GM19468 (cell line): Measurements from ENCODE around the gene ARHGEF17.

ENCODE experiments used
- ATAC-seq: cut with Tn5 transposase; IDR thresholded peaks from one replicate; pipeline ENCODE4 v1.9.1; 2021; ENCODE audit warnings: mild to moderate bottlenecking, moderate library complexity, moderate number of reproducible peaks; ENCODE audit not compliant: unreplicated experiment; ENCODE audit errors: extremely low read depth

ARHGEF17 gene

DNA sequence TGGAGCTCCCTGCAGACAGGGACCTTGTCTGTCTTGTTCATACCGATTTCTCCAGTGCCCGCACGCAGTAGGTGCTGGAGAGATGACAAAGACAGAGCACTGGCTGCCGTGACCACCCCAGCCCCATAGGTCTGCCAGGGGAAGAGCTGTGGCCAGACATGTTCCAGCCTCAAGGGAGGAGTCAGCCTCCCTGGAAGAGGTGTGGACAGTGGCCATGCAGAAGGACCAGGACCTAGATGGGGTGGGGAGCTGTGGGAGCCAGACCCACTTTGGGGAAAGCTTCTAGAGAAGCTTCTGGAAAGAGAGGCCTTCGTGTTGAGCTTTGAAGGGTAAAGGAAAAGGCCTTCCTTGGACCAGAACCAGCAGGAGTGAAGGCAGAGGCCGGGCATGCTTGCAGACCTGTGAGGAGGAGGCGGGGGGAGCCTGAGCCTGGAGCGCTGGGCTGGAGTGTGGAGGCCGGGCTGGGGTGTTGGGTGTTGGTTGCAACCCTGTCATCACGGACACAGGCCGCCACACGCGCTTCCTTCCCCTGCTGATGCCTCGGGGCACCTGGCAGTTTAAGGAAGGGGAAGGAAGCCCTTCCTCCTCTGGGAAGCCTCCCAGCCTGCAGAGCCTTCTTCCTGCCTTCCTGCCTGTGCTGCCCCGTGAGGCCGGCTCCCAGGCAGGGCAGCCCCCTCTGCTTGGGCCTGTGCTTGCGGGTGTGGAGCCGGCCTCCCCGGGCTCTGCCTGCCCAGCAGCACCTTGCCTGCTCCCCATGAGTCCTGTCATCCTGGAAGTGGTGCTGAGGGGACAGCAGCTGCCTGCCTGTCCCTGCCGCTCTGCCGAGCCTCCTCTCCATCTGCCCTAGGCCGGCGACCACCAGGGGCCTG, 80.4 kb downstream of the ARHGEF17 start:
- ATAC-seq: no peak

DNA sequence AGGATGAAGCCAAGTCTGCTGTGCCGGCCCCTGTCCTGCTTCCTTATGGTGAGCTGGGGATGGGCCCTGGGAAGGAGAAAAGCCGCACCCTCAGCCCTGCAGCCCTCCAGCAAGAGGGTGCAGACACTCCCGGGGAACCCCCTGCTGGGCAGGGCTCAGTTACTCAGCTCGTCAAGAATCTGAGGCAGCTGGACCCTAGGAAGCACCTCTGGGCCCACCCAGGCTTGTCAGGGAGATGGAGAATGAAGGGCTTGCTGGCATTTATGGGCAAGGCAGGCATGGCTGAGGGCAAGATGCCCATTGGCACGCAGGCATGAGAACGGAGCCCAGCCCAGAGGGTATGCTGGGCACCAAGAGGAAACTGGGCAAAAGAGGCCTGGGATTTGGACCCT, 81.1 kb downstream of the ARHGEF17 start:
- ATAC-seq: no peak

DNA sequence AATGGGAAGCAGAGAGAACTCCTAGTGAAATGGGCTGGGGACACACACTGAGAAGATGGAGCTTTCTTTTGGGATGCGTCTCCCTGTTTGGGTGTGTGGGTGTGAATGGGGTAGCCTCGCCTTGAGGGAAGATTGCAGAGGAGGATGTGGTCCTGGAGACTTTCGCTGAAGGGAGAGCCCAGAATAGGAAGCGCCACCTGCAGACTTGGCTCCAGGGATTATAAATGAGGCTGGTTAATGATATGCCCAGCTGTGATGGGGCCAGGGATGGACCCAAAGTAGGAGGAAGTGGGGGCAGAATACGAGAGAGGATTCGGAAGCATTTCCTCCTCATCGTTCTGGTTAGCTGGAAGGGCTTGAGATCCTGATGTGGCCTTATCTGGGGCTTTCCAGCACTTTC, 81.8 kb downstream of the ARHGEF17 start:
- ATAC-seq: no peak

DNA sequence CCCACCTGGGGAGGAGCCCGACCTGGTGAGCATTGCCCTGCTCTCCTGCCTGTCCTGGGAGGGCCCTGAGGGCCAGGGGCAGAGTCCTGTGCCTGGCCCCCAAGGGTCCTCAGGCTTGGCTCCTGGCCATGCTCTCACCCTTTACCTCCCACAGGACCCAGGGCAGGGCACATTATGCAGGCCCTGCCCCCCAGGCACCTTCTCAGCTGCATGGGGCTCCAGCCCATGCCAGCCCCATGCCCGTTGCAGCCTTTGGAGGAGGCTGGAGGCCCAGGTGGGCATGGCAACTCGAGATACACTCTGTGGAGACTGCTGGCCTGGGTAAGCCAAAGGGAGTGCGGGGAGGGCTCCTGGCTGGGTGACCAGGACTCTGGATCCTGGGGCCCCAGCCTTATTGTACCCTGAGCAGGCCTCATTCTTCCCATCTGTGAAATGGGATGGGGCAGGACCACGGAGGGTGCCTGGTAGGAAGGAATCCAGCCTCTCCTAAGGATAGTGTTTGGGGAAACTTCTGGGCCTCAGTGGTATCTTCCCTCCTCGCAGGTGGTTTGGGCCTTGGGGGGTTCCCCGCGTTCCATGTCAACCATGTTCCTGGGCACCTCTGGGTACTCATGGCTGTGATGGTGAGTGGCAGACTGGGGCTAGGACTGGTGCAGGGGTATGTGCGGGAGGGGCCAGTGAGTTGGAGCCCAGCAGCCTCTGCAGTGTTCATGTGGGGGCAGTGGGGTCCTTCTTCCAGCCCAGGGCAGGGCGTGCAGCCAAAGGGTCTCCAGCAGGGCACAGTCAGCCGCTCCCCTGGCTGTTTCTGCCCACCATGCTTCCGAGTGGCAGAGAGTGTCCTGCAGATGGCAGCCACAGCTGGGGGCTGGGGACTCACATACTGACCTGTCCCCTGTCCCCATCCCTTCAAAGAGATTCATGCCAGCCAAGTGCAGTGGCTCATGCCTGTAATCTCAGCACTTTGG, 82.8 kb downstream of the ARHGEF17 start:
- ATAC-seq: no peak

DNA sequence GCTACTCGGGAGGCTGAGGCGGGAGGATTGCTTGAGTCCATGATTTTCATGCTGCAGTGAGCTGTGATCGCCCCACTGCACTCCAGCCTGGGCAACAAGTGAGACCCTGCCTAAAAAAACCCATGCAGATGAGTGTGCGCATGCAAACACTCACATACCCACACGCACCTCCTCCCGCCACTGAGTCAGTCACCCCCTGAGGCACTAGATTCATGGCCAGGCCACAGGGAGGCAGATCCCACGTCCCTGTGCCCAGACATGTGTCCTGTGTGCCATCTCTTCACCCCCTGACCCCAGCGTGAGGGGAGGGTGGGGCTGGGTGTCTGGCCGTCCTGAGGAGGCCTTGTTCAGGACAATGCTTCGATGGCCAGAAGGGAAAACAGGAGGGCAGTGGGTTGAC, 83.6 kb downstream of the ARHGEF17 start:
- no peak for ATAC-seq

DNA sequence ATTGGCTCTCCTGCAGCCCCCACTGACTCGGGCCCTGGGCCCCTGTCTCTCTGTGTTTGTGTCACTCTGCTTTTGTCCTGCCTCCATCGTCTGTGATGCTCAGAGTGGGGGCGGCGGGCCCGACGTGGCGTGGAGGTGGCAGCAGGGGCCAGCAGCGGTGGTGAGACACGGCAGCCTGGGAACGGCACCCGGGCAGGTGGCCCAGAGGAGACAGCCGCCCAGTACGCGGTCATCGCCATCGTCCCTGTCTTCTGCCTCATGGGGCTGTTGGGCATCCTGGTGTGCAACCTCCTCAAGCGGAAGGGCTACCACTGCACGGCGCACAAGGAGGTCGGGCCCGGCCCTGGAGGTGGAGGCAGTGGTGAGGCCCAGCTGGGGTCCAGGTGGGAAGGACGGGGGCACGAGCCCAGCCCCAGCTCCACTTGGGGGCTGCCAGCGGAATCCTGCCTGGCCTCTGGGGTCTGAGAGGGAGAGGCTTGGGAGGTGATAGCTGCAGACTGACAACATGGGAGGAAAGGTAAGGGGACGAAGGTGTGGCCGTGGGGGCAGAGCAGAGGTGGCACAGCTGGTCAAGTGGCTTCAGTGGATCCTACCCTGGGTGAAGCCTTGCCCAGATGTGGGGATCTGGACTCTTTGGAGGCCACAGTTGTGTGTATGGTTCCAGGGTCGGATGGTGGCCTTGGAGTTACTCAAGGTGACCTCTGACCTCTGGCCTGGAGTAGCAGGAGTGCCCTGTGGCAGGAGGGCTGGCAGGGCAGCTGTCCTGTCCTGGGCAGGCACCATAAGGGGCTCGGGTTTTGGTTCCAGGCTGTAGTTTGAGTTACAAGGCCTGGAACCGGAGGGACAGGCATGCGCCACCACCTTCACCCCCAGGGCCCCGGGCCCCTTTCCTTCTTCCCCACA, 84.3 kb downstream of the ARHGEF17 start:
- ATAC-seq: no peak

DNA sequence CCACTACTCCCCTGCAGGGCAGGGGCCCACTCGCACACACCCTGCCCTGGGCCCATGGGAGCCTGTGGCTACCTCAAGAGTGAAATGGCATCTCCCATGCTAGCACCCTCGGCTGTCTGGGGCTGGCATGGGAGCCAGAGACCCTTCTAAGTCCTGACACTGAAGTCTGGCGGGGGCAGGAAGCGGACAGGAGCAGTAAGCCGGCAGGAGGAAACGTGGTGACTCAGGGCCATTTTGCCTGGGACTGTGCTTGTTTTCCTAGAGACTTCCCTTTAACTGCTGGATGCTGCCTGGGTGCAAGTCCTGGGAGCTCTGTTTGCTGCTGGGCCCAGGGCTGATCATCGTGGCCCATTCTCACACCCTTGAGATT, 84.9 kb downstream of the ARHGEF17 start:
- ATAC-seq: no peak

DNA sequence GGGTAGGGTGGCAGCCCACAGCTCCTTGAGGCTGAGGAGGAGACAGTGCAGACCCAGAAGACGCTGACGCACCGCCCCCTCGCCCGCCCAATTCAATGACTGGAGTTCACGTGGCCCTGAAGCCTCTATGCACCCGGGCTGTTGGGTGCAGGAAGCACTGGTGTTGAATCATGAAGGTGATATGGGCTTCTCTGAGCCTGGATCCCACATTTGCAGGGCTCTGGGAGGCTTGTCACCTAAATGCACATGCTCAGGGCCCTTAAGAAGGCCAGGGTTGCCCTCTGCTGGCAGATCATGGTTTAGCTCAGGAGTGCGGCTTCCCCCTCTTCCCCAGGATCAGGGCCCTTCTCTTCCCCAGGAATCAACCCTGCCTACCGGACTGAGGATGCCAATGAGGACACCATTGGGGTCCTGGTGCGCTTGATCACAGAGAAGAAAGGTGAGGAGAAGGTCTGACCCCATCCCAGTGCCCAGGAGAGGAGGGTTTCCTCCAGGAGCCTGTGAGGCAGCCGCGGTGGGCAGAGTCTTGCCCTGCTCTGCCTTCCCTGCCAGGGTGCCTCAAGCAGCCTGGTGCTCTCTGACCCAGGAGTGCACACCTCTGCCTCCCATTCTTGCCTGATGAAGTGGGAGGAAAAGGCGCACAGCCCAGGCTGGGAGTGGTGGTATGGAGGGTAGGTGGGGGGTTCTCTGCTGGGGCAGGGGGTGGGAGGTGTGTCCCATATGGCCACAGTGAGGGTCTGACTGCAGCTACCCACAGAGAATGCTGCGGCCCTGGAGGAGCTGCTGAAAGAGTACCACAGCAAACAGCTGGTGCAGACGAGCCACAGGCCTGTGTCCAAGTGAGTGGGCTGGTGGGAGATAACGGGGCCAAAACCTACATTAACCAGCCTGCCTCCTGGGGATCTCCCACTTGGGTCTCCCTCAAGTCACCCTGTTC, 85.7 kb downstream of the ARHGEF17 start:
- ATAC-seq: no peak

DNA sequence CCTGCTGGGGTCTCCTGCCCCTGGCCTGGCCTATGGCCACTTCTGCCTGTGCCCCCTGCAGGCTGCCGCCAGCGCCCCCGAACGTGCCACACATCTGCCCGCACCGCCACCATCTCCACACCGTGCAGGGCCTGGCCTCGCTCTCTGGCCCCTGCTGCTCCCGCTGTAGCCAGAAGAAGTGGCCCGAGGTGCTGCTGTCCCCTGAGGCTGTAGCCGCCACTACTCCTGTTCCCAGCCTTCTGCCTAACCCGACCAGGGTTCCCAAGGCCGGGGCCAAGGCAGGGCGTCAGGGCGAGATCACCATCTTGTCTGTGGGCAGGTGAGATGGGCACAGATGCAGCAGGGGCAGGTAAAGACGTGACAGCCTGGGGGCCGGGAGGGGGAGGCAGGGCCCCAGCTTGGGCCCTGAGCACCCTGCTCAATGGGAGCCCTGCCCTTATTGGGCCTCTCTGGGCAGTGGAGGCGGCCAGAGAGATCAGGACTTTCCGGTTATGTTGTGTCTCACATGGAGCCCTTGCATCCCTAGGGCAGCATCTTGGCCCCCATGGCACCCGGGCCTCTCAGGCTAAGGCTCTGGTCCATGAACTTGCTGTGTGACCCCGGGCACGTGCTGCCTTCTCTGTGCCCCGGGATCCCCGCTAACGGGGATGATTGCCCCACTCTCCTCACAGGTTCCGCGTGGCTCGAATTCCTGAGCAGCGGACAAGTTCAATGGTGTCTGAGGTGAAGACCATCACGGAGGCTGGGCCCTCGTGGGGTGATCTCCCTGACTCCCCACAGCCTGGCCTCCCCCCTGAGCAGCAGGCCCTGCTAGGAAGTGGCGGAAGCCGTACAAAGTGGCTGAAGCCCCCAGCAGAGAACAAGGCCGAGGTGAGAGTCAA, 86.6 kb downstream of the ARHGEF17 start:
- ATAC-seq: no peak

DNA sequence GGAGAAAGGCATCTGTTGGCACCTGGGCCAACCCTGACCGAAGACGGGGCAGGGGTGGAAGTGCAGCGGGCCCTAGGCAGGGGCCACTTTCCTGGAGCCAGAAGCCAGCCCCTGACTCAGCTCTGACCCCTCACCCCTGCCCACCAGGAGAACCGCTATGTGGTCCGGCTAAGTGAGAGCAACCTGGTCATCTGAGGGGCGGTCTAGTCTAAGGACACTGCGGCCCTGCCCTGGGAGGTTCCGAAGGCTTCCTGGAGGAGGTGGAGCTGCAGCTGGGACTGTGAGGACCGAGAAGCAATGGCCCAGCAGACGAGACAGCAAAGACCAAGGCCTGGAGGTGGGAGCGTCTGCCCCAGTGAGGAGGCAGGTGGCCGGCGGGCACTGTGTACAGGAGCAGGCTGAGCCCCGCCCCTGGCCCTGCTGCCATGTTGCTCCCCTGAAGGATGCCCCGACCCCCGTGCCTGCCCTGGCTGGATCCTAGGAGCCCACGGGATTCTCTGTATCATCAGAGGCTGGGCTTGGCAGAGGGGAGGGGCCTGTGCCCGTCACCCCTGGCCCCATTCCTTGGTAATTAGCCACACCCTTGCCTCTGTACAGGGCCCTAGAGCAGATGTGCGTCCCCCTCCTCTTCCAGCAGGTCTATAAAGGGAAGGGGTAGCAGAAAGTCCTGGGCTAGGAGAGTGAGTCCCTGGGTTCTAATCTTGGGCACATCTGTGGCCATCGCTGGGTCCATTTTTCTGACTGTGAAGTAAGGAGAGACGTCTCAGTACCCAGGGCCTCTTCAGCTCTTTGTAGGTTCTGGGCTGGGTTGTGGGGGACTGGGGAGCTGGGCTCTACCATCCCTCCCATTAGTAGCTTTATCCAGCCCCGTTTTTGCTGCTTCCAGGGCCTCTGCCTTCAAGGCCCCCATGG, 87.5 kb downstream of the ARHGEF17 start:
- ATAC-seq: no peak

DNA sequence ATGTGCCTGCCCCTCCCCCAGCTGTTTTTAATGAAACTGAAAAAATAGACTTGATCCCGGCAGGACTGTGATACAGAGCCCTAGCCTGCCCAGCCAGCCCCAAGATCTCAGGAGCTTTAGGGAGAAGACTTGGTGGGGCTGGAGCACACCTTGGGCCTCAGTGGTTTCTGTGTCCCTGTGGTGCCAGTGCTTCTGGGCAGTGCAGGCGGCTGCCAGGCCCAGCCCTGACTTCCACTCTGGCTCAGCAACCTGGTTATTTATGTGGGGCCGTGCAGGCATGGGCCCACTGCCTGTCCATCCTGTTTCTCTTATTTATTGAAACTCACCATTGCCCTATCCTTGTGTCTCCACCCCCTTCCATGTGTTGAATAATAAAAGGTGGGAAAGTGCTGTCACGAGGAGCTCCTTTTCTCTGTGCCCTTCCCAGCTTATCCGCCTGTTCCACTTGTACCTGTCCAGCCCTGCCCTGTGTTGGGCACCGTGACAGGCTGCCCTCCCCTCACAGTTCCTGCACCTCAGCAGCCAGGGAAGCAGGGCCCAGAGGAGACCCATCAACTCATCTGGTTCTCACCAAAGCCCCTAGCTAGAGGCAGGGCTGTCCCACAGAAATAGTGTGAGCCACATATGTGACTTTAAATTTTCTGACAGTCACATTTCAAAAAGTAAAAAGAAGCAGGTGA, 88.3 kb downstream of the ARHGEF17 start:
- no peak for ATAC-seq

DNA sequence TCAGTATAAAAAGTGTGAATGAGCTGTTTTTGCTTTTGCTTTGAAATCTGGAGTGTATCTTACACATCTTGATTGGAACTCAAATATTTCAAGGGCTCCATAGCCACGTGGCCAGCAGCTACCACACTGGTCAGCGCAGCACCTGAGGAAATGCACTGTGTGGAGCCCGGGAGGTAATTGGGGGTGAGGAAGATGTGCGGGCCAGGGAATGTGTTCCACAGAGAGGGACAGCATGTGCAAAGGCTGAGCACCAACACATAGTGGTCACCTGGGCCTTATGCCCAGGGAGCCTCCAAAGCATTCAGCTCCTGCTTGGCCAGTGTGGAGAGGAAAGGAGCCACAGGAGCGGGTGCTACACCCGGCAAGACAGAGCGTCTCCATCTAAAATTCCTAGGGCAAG, 88.9 kb downstream of the ARHGEF17 start:
- ATAC-seq: no peak

DNA sequence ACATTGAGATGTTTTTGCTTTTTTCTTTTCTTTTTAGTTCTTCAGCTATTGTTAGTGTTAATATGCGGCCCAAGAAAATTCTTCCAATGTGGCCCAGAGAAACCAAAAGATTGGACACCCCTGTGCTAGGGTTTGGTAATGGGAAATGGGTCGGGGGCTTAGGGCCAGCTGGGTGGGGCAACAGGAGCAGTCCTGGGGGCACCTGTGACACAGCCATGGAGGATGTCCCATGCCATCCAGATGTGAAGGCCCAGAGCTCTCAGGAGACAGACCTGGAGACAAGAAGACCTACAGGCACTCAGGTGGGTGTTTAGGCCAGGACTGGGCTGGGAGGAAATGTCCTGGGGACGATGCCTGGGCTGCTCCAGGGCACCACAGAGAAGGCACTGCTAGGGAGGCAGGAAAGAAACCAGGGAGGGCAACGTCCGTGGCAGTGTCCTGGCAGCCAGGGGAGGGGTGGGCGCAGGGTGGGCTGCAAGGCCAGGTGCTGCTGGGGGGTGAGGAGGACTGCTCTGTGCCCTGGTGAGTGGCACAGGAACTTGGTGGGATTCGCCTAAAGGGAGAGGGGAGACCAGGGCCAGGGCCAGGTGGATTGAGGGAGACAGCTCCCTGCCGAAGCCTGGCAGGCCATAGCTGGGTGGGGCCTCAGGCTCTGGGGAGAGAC, 89.5 kb downstream of the ARHGEF17 start:
- ATAC-seq: no peak

DNA sequence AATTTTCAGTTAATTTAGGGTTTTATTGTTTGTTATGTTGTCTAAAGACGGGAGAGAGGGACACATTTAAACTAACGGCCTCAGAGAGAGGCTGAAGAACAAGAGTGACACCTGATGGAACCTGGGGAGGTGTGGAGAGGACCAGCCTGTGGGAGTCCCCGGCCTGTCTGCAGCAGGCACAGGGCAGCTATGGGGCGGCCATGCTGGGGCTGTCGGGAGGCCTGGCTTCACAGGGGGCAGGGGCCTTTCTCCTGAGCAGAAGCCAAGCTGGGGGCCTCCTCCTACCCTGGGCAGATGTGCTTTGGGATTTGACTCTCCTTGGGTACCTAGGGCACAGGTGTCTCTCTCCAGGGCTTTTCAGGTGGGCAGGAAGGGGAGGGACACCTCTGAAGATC, 90.1 kb downstream of the ARHGEF17 start:
- no peak for ATAC-seq

DNA sequence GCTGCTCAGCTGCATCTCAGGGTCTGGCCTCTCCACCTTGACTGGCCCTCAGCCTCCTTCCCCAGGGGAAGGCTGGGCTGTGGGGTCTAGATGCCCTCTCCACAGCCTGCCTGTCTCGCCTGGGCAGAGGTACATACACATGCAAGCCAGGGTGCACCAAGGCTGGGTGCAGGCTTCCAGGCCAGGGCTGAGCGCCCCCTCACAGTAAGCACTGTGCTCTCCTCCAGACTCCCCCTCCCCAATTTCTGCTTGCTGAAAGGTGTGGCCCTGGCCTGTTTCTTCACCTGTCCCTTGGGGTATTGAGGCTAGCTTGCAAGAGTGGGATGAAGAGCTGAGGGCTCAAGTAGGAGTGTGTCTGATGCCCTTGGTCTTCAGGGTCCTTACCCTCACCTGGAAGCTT, 90.6 kb downstream of the ARHGEF17 start:
- ATAC-seq: no peak

DNA sequence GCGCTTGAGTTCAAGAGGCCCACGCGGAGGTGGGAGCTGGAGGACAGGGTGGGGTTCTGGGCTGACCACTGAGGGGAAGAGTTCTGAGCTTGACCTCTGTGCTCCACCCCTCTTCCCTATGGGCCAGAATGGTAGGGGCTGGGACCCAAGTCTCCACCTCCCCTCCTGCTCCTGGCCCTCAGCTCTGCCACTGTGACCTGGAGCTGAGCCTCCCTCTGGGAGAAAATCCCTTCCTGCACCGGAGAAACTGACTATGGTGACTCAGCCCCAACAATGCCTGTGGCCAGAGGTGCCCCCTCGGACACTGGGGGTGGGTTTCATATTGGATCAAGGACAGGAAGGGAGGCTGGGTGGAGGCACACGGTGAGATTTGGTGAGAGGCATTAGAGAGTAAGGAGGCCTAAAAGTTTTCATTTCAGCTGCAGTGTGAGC, 91.1 kb downstream of the ARHGEF17 start:
- ATAC-seq: no peak
